Activated T-cell treated with anti-CD3 and anti-CD28 coated beads, Interleukin-2, amount 50 U/mL, for 4 hours (primary cell): ENCODE results near the gene PM20D2. TPM values are rescaled to one million over a fixed set of nuclear protein-coding genes. Genes with fewer than 3 reads are reported as not detected.

Experiments used
- ATAC-seq, 2 donors: fragments of 200-7000 bp; cut with Tn5 transposase; one replicate each; pipeline ENCODE4 v1.10.0; 2021
- DNase-seq: peaks from one replicate; pipeline ENCODE4 v3.0.0-alpha.2; 2020
- H3K27me3 Mint-ChIP-seq: one replicate; pipeline ENCODE4 v1.8.0; 2021; ENCODE audit warnings: low read depth, mixed read lengths
- H3K36me3 Mint-ChIP-seq: one replicate; pipeline ENCODE4 v1.8.0; 2022; ENCODE audit warnings: mixed read lengths; ENCODE audit not compliant: insufficient read depth
- H3K4me1 Mint-ChIP-seq: one replicate; pipeline ENCODE4 v1.8.0; 2021; ENCODE audit warnings: low read depth, mixed read lengths
- H3K4me3 Mint-ChIP-seq: one replicate; pipeline ENCODE4 v1.8.0; 2021; ENCODE audit warnings: mild to moderate bottlenecking, moderate library complexity, mixed read lengths
- H3K9me3 Mint-ChIP-seq: one replicate; pipeline ENCODE4 v1.8.0; 2021; ENCODE audit warnings: mixed read lengths
- total RNA-seq, 3 donors: library from RNA; stranded (reverse); gene quantifications; one replicate each; pipeline ENCODE4 v1.2.1, GENCODE V29; 2021

Gene PM20D2
- total RNA-seq, 3 donors from 2014 or later = 11.2 to 17.7 (median 14.4) TPM

DNA sequence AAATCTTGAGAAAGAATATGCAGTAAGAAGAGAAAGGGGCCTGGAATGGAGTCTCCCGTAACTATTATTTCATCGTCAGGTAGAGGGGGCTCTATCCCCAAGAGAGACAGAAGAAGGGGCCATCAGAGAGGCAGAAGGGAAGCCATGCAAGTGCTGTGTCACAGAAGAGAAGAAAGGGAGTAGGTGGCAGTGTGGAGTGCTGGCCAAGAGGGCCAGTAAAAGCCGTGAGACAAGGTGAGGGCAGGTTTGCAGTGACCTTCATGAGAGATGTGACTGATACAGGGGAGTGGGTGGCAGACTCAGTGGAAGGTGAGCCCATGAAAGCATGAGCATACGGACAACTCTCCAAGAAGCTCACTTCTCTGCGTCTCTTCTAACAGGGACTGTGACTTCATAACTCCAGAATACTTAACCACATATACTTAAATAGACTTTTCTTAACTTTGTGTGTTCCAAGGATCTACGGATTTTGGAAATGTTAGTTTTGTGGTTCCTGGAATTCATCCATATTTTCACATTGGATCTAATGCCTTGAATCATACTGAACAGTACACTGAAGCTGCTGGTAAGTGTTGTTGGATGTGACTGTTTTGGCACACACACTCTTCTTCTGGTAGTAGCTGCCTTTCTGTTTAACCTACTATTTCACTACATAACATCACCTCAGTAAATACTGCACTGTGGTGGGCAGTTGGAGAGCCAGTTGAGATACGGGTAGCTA lies 15.6 kb downstream of the PM20D2 start:
- no peak for DNase-seq
- Mint-ChIP-seq H3K4me3 (no peak overlapping the region), H3K36me3 (peaks cover 39% of the 10 kb centered on the region), H3K9me3 (no peaks in the 10 kb centered on the region), H3K4me1 (peaks cover under 1% of the 10 kb centered on the region), H3K27me3 (no peaks in the 10 kb centered on the region)
- ATAC-seq = no peak

DNA sequence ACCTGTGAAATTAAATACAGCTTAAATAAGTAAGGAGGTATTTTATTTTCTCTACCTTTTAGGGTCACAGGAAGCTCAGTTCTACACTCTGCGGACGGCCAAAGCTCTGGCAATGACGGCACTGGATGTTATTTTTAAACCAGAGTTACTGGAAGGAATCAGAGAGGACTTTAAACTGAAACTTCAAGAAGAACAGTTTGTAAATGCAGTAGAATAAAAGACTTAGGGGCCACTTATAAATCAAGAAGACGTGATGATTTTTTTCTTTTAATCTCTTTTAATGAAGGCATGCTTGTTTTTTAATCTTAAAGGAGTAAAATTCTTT lies 16.2 kb downstream of the PM20D2 start:
- no peak for DNase-seq
- no peak for ATAC-seq
- H3K4me3 Mint-ChIP-seq = no peak overlapping the region
- H3K36me3 Mint-ChIP-seq = peaks cover 37% of the 10 kb centered on the region
- H3K27me3 Mint-ChIP-seq = no peaks in the 10 kb centered on the region
- no peaks in the 10 kb centered on the region for H3K9me3 Mint-ChIP-seq
- no peaks in the 10 kb centered on the region for H3K4me1 Mint-ChIP-seq

DNA sequence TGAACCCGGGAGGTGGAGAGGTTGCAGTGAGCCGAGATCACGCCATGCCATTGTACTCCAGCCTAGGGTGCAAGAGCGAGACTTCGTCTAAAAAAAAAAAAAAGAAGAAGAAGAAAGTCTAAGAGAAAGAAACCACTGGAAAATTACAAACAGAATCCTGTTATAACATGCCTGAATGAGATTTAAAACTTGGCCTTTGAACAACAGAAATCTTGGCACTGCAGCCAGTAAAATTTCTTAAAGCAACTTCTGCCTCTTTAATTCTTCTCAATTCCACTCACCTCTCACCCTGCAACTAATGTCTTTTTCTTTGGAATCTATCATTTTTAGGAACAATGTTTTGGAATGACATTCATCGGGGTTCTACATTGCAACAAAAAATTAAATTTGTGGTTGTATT lies 26.3 kb downstream of the PM20D2 start:
- no peak for ATAC-seq
- H3K9me3 Mint-ChIP-seq = no peaks in the 10 kb centered on the region
- no peaks in the 10 kb centered on the region for H3K36me3 Mint-ChIP-seq

GRCh38 chr6:89173634-89174033 lies 27.8 kb downstream of the PM20D2 start:
- ATAC-seq (no peak), DNase-seq (no peak)
- Mint-ChIP-seq H3K36me3 (no peaks in the 10 kb centered on the region), H3K27me3 (no peaks in the 10 kb centered on the region), H3K4me1 (no peaks in the 10 kb centered on the region), H3K4me3 (no peak overlapping the region), H3K9me3 (no peaks in the 10 kb centered on the region)

More for the DNA sequence above, 26.3 kb downstream of the PM20D2 start:
- H3K4me1 Mint-ChIP-seq = no peaks in the 10 kb centered on the region
- H3K27me3 Mint-ChIP-seq = no peaks in the 10 kb centered on the region
- H3K4me3 Mint-ChIP-seq = no peak overlapping the region
- DNase-seq = no peak

- Mint-ChIP-seq H3K27me3 (peaks cover 6% of the 10 kb centered on the region), H3K4me1 (no peaks in the 10 kb centered on the region), H3K9me3 (no peaks in the 10 kb centered on the region), H3K36me3 (no peaks in the 10 kb centered on the region), H3K4me3 (no peak overlapping the region)
- DNase-seq (no peak), ATAC-seq (no peak)
Observed at GRCh38 chr6:89180112-89180511, 34.3 kb downstream of the PM20D2 start.

- DNase-seq (no peak), ATAC-seq (no peak)
- Mint-ChIP-seq H3K9me3 (no peaks in the 10 kb centered on the region), H3K36me3 (no peaks in the 10 kb centered on the region), H3K4me3 (no peak overlapping the region), H3K27me3 (peaks cover 6% of the 10 kb centered on the region), H3K4me1 (no peaks in the 10 kb centered on the region)
Observed at GRCh38 chr6:89180971-89181370, 35.1 kb downstream of the PM20D2 start.

DNA sequence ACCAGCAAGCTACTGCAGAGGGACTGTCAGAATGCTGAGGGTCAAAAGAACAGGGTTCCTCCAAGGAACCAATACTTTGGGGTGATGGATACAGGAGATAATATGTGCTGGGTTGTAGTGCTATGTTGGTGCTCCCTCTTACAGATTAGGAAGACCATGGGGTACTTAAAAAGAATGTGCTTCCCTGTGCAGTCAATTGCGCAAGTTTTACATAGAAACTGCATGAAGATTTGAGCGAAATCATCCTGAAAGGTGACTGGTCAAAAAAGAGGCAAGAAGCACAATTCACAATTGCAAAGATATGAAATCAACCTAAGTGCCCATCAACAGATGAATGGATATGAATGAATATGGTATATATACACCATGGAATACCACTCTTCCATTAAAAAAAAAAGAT lies 37.4 kb downstream of the PM20D2 start:
- Mint-ChIP-seq H3K4me1 (no peaks in the 10 kb centered on the region), H3K9me3 (no peaks in the 10 kb centered on the region), H3K36me3 (no peaks in the 10 kb centered on the region), H3K4me3 (no peak overlapping the region), H3K27me3 (peaks cover 6% of the 10 kb centered on the region)
- DNase-seq (no peak), ATAC-seq (no peak)

DNA sequence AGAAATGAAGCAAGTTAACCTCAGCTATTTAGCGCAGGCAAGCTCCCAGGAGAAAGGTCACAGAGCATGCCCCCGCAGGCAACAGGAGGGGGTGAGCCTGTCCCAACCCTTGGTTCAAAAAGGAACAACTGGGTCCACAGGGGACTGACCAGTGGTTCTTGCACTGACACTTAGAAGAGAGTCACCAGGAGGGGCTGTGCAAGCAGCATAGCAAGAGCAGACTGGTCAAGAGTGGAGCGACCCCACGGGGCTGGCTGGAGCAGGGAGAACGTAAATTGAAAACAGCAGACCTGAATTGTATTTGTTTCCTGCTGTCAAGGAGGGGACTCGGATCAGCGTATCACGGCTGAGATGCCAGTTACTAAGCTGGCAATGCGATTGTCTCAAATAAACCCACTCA lies 38.5 kb downstream of the PM20D2 start:
- no peaks in the 10 kb centered on the region for H3K36me3 Mint-ChIP-seq
- no peak for ATAC-seq
- H3K9me3 Mint-ChIP-seq = no peaks in the 10 kb centered on the region
- no peak overlapping the region for H3K4me3 Mint-ChIP-seq
- H3K27me3 Mint-ChIP-seq = peaks cover 11% of the 10 kb centered on the region
- H3K4me1 Mint-ChIP-seq = no peaks in the 10 kb centered on the region
- DNase-seq = no peak

DNA sequence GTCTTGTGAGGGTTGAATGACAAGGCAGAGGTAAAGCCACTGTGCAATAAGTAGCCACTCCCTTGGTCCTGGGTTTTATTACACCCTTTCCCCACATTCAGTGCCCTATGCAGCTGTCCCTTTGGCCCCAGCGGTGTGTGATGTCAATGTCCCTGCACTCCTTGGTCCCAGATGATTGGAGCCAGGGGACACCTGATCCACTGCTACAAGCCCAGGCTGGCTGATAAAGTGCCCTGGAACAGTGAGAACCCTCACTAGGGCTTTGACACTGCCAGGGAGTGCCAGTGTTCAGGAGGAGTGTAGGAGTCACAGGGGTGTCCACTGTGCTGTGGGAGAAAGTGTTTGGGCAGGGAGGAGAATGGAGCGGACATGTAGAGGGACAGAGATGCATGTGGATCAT lies 40.9 kb downstream of the PM20D2 start:
- H3K9me3 Mint-ChIP-seq = no peaks in the 10 kb centered on the region
- no peak overlapping the region for H3K4me3 Mint-ChIP-seq
- H3K27me3 Mint-ChIP-seq = peaks cover 10% of the 10 kb centered on the region
- ATAC-seq (no peak), DNase-seq (no peak)
- no peaks in the 10 kb centered on the region for H3K4me1 Mint-ChIP-seq
- H3K36me3 Mint-ChIP-seq = no peaks in the 10 kb centered on the region

DNA sequence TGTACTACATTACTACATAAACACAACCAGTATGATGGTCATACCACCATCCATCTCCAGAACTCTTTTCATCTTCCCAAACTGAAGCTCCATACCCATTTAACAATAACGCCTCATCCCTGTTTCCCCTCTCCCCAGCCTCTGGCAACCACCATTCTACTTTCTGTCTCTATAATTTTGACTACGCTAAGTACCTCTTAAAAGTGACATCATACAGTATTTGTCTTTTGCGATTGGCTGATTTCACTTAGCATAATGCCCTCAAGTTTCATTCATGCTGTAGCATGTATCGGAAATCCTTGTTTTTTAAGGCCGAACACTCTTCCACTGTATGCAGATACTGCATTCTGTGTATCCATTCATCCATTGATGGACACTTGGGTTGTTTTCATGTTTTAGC lies 41.6 kb downstream of the PM20D2 start:
- Mint-ChIP-seq H3K36me3 (no peaks in the 10 kb centered on the region), H3K27me3 (peaks cover 10% of the 10 kb centered on the region), H3K9me3 (no peaks in the 10 kb centered on the region), H3K4me3 (no peak overlapping the region), H3K4me1 (no peaks in the 10 kb centered on the region)
- DNase-seq = no peak
- no peak for ATAC-seq

DNA sequence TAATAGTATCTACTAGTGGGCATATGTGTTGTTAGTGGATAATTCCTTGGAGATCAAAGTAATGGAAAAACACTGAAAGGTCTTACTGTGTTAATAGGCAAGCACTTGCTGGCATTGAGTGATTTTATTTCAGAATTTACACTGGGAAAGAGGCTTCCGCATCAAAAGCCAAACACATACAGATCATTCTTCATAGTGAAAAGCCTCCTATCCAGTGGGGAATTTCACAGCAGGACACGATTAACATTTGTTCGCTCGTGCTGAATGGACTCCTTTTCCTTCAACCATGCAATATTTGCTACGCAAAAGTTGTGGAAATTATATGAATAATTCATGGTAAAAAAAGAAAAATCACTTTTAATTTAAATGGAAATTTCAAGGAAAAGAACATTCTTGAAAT lies 44.9 kb downstream of the PM20D2 start:
- peaks cover 5% of the 10 kb centered on the region for H3K36me3 Mint-ChIP-seq
- H3K4me3 Mint-ChIP-seq = no peak overlapping the region

GRCh38 chr6:89194559-89194958 lies 48.7 kb downstream of the PM20D2 start:
- H3K4me1 Mint-ChIP-seq = no peaks in the 10 kb centered on the region
- peaks cover 5% of the 10 kb centered on the region for H3K36me3 Mint-ChIP-seq
- H3K27me3 Mint-ChIP-seq = peaks cover 9% of the 10 kb centered on the region
- H3K4me3 Mint-ChIP-seq = no peak overlapping the region
- no peak for ATAC-seq
- H3K9me3 Mint-ChIP-seq = peaks cover 19% of the 10 kb centered on the region
- DNase-seq = no peak

More for the DNA sequence above, 44.9 kb downstream of the PM20D2 start:
- no peaks in the 10 kb centered on the region for H3K4me1 Mint-ChIP-seq
- H3K9me3 Mint-ChIP-seq = peaks cover 19% of the 10 kb centered on the region
- ATAC-seq (no peak), DNase-seq (no peak)
- H3K27me3 Mint-ChIP-seq = peaks cover 10% of the 10 kb centered on the region

- Mint-ChIP-seq H3K4me1 (no peaks in the 10 kb centered on the region), H3K36me3 (peaks cover 5% of the 10 kb centered on the region), H3K4me3 (no peak overlapping the region), H3K9me3 (peaks cover 19% of the 10 kb centered on the region), H3K27me3 (peaks cover 10% of the 10 kb centered on the region)
- ATAC-seq = no peak
- no peak for DNase-seq
Observed at GRCh38 chr6:89197141-89197540, 51.3 kb downstream of the PM20D2 start.

DNA sequence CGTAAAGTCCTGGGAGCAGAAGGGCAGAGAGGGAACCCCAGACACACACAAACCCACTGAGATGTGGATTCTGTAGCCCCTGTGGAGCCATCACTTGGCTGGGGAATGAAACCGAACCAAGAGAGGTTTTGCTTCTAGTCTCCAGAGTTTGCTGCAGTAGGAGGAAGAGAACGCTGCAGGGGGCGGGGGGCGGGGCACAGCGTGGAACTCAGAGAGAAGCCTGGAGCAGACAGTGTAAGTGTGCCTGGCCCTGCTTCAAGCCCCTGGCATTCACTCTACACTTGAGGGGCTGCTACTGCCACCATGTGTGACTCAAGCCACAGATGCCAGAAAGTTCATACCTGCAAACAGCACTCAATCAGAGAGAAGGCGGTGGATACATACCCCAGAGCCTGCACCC lies 52.4 kb downstream of the PM20D2 start:
- peaks cover 10% of the 10 kb centered on the region for H3K27me3 Mint-ChIP-seq
- no peak overlapping the region for H3K4me3 Mint-ChIP-seq
- H3K9me3 Mint-ChIP-seq = peaks cover 19% of the 10 kb centered on the region
- ATAC-seq (no peak), DNase-seq (no peak)
- H3K4me1 Mint-ChIP-seq = no peaks in the 10 kb centered on the region
- peaks cover 5% of the 10 kb centered on the region for H3K36me3 Mint-ChIP-seq

GRCh38 chr6:89199579-89199978 lies 53.7 kb downstream of the PM20D2 start:
- H3K4me1 Mint-ChIP-seq = no peaks in the 10 kb centered on the region
- peaks cover 10% of the 10 kb centered on the region for H3K27me3 Mint-ChIP-seq
- ATAC-seq = no peak
- H3K9me3 Mint-ChIP-seq = peaks cover 7% of the 10 kb centered on the region
- no peak for DNase-seq
- H3K4me3 Mint-ChIP-seq = no peak overlapping the region
- H3K36me3 Mint-ChIP-seq = peaks cover 4% of the 10 kb centered on the region
